Smooth muscle cell (in vitro differentiated cells): ENCODE measurements around the gene PDZD8. TPM values are rescaled to one million over a fixed set of nuclear protein-coding genes. Genes with fewer than 3 reads are reported as not detected.

Experiments used
- DNase-seq: peaks from one replicate; lab custom pipeline; 2025; ENCODE audit not compliant: unreplicated experiment; lab: John Stamatoyannopoulos, UW
- H2AFZ ChIP-seq: fragments of 200-600 bp; sonication (generic); 2 replicates; pipeline ENCODE4 v1.6.0; 2016; ENCODE audit warnings: antibody characterized with exemption, low read depth, mild to moderate bottlenecking
- H3F3A ChIP-seq: fragments of 200-600 bp; sonication (generic); 2 replicates; pipeline ENCODE4 v1.6.0; 2017; ENCODE audit warnings: antibody characterized with exemption, low read depth
- H3K27ac ChIP-seq: fragments of 200-600 bp; sonication (generic); 2 replicates; pipeline ENCODE4 v1.5.1; 2016; ENCODE audit warnings: low read depth, mild to moderate bottlenecking
- H3K27me3 ChIP-seq: fragments of 200-600 bp; sonication (generic); 2 replicates; pipeline ENCODE4 v1.6.1; 2016; ENCODE audit warnings: low read depth, mild to moderate bottlenecking
- H3K36me3 ChIP-seq: fragments of 200-600 bp; sonication (generic); 2 replicates; pipeline ENCODE4 v1.5.1; 2016; ENCODE audit warnings: low read depth
- H3K4me1 ChIP-seq: fragments of 200-600 bp; sonication (generic); 2 replicates; pipeline ENCODE4 v1.5.1; 2016; ENCODE audit warnings: low read depth
- H3K4me2 ChIP-seq: fragments of 200-600 bp; sonication (generic); 2 replicates; pipeline ENCODE4 v1.6.0; 2016; ENCODE audit warnings: mild to moderate bottlenecking
- H3K4me3 ChIP-seq: fragments of 200-600 bp; sonication (generic); 2 replicates; pipeline ENCODE4 v1.5.1; 2016; ENCODE audit warnings: mild to moderate bottlenecking
- H3K79me2 ChIP-seq: fragments of 200-600 bp; sonication (generic); 2 replicates; pipeline ENCODE4 v1.6.0; 2016; ENCODE audit warnings: low read depth, mild to moderate bottlenecking
- H3K9ac ChIP-seq: fragments of 200-600 bp; sonication (generic); 2 replicates; pipeline ENCODE4 v1.6.0; 2016; ENCODE audit warnings: low read depth
- H3K9me3 ChIP-seq: fragments of 200-600 bp; sonication (generic); replicated peaks from 2 replicates; pipeline ENCODE4 v1.5.1; 2016; ENCODE audit warnings: low read depth
- H4K20me1 ChIP-seq: fragments of 200-600 bp; sonication (generic); 2 replicates; pipeline ENCODE4 v1.6.0; 2016; ENCODE audit warnings: low read depth
- CTCF ChIP-seq: fragments of 200-600 bp; sonication (generic); IDR thresholded peaks from 2 replicates; pipeline ENCODE4 v1.5.1; 2017; ENCODE audit warnings: borderline replicate concordance, mild to moderate bottlenecking, antibody characterized with exemption; ENCODE audit not compliant: insufficient read depth, poor library complexity, severe bottlenecking
- WGBS: methylation state at CpG from one replicate; pipeline ENCODE4 v1.1.7; 2016; ENCODE audit warnings: low lambda C conversion rate; 5-methylcytosine and 5-hydroxymethylcytosine counted together
- polyA plus RNA-seq: library from polyadenylated mRNA; unstranded; fragments of >200 nt; fragmentation: Nextera tagmentation; extraction: Ambion mirVana; gene quantifications from 2 replicates; pipeline ENCODE4 v1.2.1, GENCODE V29; 2016
- total RNA-seq: library from RNA; depleted of rRNA; stranded (reverse); fragments of >200 nt; gene quantifications from 2 replicates; pipeline ENCODE4 v1.2.3, GENCODE V29; 2014

Gene PDZD8
- total and polyA plus RNA-seq, 2 experiments from 2014 or later, result 6.3 to 22.1 TPM

DNA sequence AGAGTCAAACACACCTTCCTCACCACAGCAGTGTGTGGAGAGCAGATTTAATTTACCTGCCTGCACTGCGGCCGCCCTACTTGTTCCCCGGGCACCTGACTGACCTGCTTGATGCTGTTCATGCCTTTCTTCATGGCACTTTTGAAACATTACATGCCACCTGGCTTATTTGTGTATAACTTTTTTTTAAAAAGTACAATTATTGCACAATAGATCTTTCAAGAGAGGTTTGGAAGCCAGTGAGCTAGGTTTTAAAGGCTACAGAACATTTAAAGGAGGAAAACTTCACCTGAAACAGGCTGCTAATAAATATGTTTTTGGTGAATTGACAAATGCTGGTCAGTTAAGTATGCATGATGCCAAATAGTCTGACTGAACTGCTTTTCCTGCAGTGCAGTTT, 101.3 kb downstream of the PDZD8 start:
- no peak overlapping the region for H3K4me3 ChIP-seq
- H3K27ac ChIP-seq, result no peak overlapping the region
- no peaks in the 10 kb centered on the region for H3K27me3 ChIP-seq
- H4K20me1 ChIP-seq, result no peaks in the 10 kb centered on the region
- H3K9me3 ChIP-seq, result no peaks in the 10 kb centered on the region
- no peaks in the 10 kb centered on the region for H3K79me2 ChIP-seq
- DNase-seq, result no peak
- no peaks in the 10 kb centered on the region for H3F3A ChIP-seq
- no peak overlapping the region for H3K4me2 ChIP-seq
- H3K4me1 ChIP-seq, result no peaks in the 10 kb centered on the region
- TF ChIP-seq CTCF, result no peak
- H3K36me3 ChIP-seq, result no peaks in the 10 kb centered on the region
- 98% methylated on average over 3 of the region's 3 CpGs for WGBS
- H3K9ac ChIP-seq, result no peak overlapping the region
- H2AFZ ChIP-seq, result no peak overlapping the region

DNA sequence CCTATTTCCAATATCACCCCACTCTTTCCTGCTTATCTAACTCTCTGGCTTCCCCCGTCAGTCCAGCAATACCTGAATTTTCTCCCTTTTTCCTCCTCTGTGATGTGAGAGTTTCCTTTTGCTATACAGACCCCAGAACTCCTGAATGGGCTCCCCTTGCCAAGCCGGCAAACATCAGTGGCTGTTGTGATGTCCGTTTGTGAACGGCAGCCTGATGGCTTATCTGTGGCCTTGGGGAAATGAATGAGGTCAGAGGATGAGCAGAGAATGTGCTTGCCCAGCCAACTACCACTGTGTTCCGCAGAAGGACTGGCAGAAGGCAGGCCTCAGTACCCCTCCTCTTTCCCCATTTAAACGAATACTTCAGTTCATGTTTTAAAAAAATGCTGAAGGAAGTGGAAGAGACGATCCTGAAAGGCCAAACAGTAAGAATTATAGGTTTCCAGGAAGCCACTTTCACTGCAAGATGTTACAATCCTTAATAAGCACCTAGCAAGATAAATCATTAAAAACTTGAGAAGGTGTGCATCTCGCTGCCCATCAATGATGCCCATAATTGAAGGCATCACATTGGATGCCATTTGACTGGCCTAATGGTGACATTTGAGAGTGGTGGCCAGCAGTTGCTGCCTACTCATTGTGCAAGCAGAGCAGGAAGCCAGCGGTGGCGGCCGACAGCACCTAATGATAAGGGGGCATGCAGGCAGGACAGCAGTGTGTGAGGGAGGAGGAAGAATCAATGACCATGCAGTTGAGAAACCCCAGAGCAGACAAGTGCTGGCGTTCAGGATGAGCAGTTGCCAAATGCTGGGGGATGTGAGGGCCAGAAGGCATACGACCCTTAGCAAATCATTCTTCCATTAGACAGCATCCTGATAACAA, 102.8 kb downstream of the PDZD8 start:
- no peak for TF ChIP-seq CTCF
- Histone ChIP-seq H3F3A (no peaks in the 10 kb centered on the region), H3K27ac (no peak overlapping the region), H3K4me3 (no peak overlapping the region), H3K36me3 (no peaks in the 10 kb centered on the region), H3K79me2 (no peaks in the 10 kb centered on the region), H3K27me3 (no peaks in the 10 kb centered on the region), H3K4me2 (no peak overlapping the region), H4K20me1 (no peaks in the 10 kb centered on the region), H3K9me3 (no peaks in the 10 kb centered on the region), H3K4me1 (no peaks in the 10 kb centered on the region), H3K9ac (no peak overlapping the region), H2AFZ (no peak overlapping the region)
- no peak for DNase-seq
- 84% methylated on average over 13 of the region's 13 CpGs for WGBS

GRCh38 chr10:117271427-117271826, 103.8 kb downstream of the PDZD8 start:
- H3K9me3 ChIP-seq, result no peaks in the 10 kb centered on the region
- no peaks in the 10 kb centered on the region for H3K4me1 ChIP-seq
- H3K36me3 ChIP-seq, result no peaks in the 10 kb centered on the region
- no peaks in the 10 kb centered on the region for H4K20me1 ChIP-seq
- no peak overlapping the region for H2AFZ ChIP-seq
- H3K4me2 ChIP-seq, result no peak overlapping the region
- H3K79me2 ChIP-seq, result no peaks in the 10 kb centered on the region
- WGBS, result 76% methylated on average over 3 of the region's 3 CpGs
- no peaks in the 10 kb centered on the region for H3K27me3 ChIP-seq
- H3K27ac ChIP-seq, result no peak overlapping the region
- H3F3A ChIP-seq, result no peaks in the 10 kb centered on the region
- H3K9ac ChIP-seq, result no peak overlapping the region
- no peak for TF ChIP-seq CTCF
- H3K4me3 ChIP-seq, result no peak overlapping the region
- DNase-seq, result no peak

- 97% methylated on average over 2 of the region's 2 CpGs for WGBS
These were observed 106.3 kb downstream of the PDZD8 start for GRCh38 chr10:117268907-117269306.

More at GRCh38 chr10:117268907-117269306, 106.3 kb downstream of the PDZD8 start:
- no peaks in the 10 kb centered on the region for H3K27me3 ChIP-seq
- H3F3A ChIP-seq, result no peaks in the 10 kb centered on the region
- H4K20me1 ChIP-seq, result no peaks in the 10 kb centered on the region
- no peak overlapping the region for H2AFZ ChIP-seq
- H3K9me3 ChIP-seq, result no peaks in the 10 kb centered on the region
- H3K4me2 ChIP-seq, result no peak overlapping the region
- H3K79me2 ChIP-seq, result no peaks in the 10 kb centered on the region
- no peak overlapping the region for H3K27ac ChIP-seq
- no peak overlapping the region for H3K4me3 ChIP-seq
- H3K4me1 ChIP-seq, result no peaks in the 10 kb centered on the region
- no peak for DNase-seq
- H3K9ac ChIP-seq, result no peak overlapping the region
- no peak for TF ChIP-seq CTCF
- no peaks in the 10 kb centered on the region for H3K36me3 ChIP-seq
